HUDEP-2 (cell line): ENCODE measurements around the gene FFAR3.
A peak's percentile ranks its signal among the peaks of the same experiment; 100 is the strongest.

ENCODE experiments used
- DNase-seq, 76 experiments: peaks; one replicate each; lab custom pipeline; 2025; ENCODE audit not compliant: unreplicated experiment in 76 of 76; lab: John Stamatoyannopoulos, UW

Gene FFAR3

GRCh38 chr19:35357867-35358573 lies at the start of gene FFAR3:
TSS of gene FFAR3 (plus strand) at chr19:35358460. CDS start at chr19:35358891, 431 bp downstream.
- DNase-seq: no peak

- DNase-seq: no peak
These were observed 49.4 kb upstream of the FFAR3 start for GRCh38 chr19:35308910-35309309.

GRCh38 chr19:35309481-35310279 lies 48.6 kb upstream of the FFAR3 start:
- no peak for DNase-seq

GRCh38 chr19:35310331-35310730 lies 47.9 kb upstream of the FFAR3 start:
- no peak for DNase-seq

GRCh38 chr19:35310811-35311465 lies 47.3 kb upstream of the FFAR3 start:
- no peak for DNase-seq

GRCh38 chr19:35311901-35312665 lies 46.2 kb upstream of the FFAR3 start:
- DNase-seq: no peak

- DNase-seq: peak in 5 of 76 experiments; percentile 16 to 24 (median 21)
These were observed 44.7 kb upstream of the FFAR3 start for GRCh38 chr19:35313587-35313986.

GRCh38 chr19:35314031-35314430 lies 44.2 kb upstream of the FFAR3 start:
- no peak for DNase-seq

GRCh38 chr19:35314858-35315470 lies 43.3 kb upstream of the FFAR3 start:
- no peak for DNase-seq

GRCh38 chr19:35315883-35316282 lies 42.4 kb upstream of the FFAR3 start:
- no peak for DNase-seq

- DNase-seq: no peak
These were observed 41.7 kb upstream of the FFAR3 start for GRCh38 chr19:35316560-35316959.

- DNase-seq: no peak
These were observed 40.7 kb upstream of the FFAR3 start for GRCh38 chr19:35317464-35318043.

- DNase-seq: peak in 68 of 76 experiments; percentile 25 to 89 (median 74)
These were observed 39.4 kb upstream of the FFAR3 start for GRCh38 chr19:35318679-35319448.

GRCh38 chr19:35320065-35320713 lies 38.1 kb upstream of the FFAR3 start:
- DNase-seq: no peak

- DNase-seq: no peak
These were observed 37.0 kb upstream of the FFAR3 start for GRCh38 chr19:35321291-35321690.

GRCh38 chr19:35322014-35322413 lies 36.2 kb upstream of the FFAR3 start:
- no peak for DNase-seq

- peak in 4 of 76 experiments; percentile 25 to 44 (median 26) for DNase-seq
These were observed 30.6 kb upstream of the FFAR3 start for GRCh38 chr19:35327642-35328041.

- DNase-seq: no peak
These were observed 29.4 kb upstream of the FFAR3 start, which contains the start of gene CD22 for GRCh38 chr19:35328851-35329285. TSS of gene CD22 (plus strand) at chr19:35329187. CDS start at chr19:35332041, 2,854 bp downstream.
